Spleen (tissue), 11 donors: ENCODE results near the gene TRPM7. TPM values are rescaled to one million over a fixed set of nuclear protein-coding genes. Genes with fewer than 3 reads are reported as not detected.
"Not testable (repeated sequence)": the region's sequence is repeated elsewhere in the genome, so short reads cannot be mapped to it uniquely, and the experiment has no call there.

Source experiments
- DNase-seq: peaks from one replicate; pipeline ENCODE4 v3.0.0-alpha.2; 2020
- H3K27ac ChIP-seq, 8 donors: fragments of 200-600 bp; sonication (generic) in 7 of 8; 1 replicate in 4 of 8; 2 replicates in 4 of 8; pipeline versions ENCODE4 v1.5.0 to v1.8.0; 2016 to 2021; ENCODE audit warnings: inconsistent platforms in 4 of 8, mild to moderate bottlenecking in 4 of 8, moderate library complexity in 1 of 8
- H3K27me3 ChIP-seq, 7 donors: fragments of 200-600 bp; sonication (generic) in 6 of 7; replicated peaks in 1 of 7; 1 replicate in 4 of 7; 2 replicates in 3 of 7; pipeline versions ENCODE4 v1.5.0 to v1.8.0; 2016 to 2021; ENCODE audit warnings: inconsistent platforms in 3 of 7, mild to moderate bottlenecking in 1 of 7
- H3K36me3 ChIP-seq, 6 donors: fragments of 200-600 bp; sonication (generic) in 5 of 6; 1 replicate in 4 of 6; 2 replicates in 2 of 6; pipeline versions ENCODE4 v1.5.0 to v1.8.0; 2016 to 2021; ENCODE audit warnings: inconsistent platforms in 2 of 6
- H3K4me1 ChIP-seq, 6 donors: fragments of 200-600 bp; sonication (generic) in 5 of 6; 1 replicate in 3 of 6; 2 replicates in 3 of 6; pipeline versions ENCODE4 v1.5.0 to v1.8.0; 2016 to 2021; ENCODE audit warnings: inconsistent platforms in 3 of 6
- H3K4me3 ChIP-seq, 8 donors: fragments of 200-600 bp; sonication (generic) in 7 of 8; 1 replicate in 4 of 8; 2 replicates in 4 of 8; pipeline versions ENCODE4 v1.5.0 to v1.8.0; 2016 to 2021; ENCODE audit warnings: inconsistent platforms in 4 of 8, mild to moderate bottlenecking in 4 of 8, moderate library complexity in 2 of 8
- H3K9me3 ChIP-seq, 8 donors: fragments of 200-600 bp; sonication (generic) in 7 of 8; 1 replicate in 4 of 8; 2 replicates in 4 of 8; pipeline versions ENCODE4 v1.5.0 to v1.8.0; 2016 to 2021; ENCODE audit warnings: inconsistent platforms in 4 of 8
- POLR2A ChIP-seq, 3 donors: fragments of 450-650 bp; IDR thresholded peaks; one replicate each; pipeline ENCODE4 v1.5.1; 2017; ENCODE audit warnings: antibody characterized with exemption in 3 of 3, mild to moderate bottlenecking in 1 of 3
- POLR2AphosphoS5 ChIP-seq, 3 donors: sonication (generic); formaldehyde crosslinking; IDR thresholded peaks; one replicate each; pipeline ENCODE4 v1.5.1; 2017; ENCODE audit warnings: antibody characterized with exemption in 3 of 3
- WGBS, 5 donors: extraction: QIAGEN DNeasy Blood & Tissue Kit in 3 of 5; methylation state at CpG; one replicate each; pipeline versions ENCODE4 v1.1.5 to v1.1.7; 2013 to 2018; 5-methylcytosine and 5-hydroxymethylcytosine counted together
- intact Hi-C: fragments of 100-400 bp; cut with DNase I; formaldehyde crosslinking; loops from one replicate; pipeline ENCODE4 v1.15.0; 2023; ENCODE audit warnings: low total_unique reads
- polyA plus RNA-seq, 3 donors: library from polyadenylated mRNA; stranded (reverse); fragments of 200-250 nt; gene quantifications; one replicate each; pipeline ENCODE4 v1.2.1, GENCODE V29; 2013
- total RNA-seq, 7 donors: library from RNA; depleted of rRNA in 3 of 7; stranded (reverse); fragments of >200 nt in 3 of 7; fragmentation: NEBNext Ultra II Directional in 4 of 7; extraction: Animal tissue kit (Norgen Biotek cat#: 25700) in 4 of 7; gene quantifications; one replicate each; pipeline versions ENCODE4 v1.1.0 to v1.2.1, GENCODE V29; 2016 to 2021
- TF ChIP-seq, protein P1 (sequence below), 11 experiments: fragments of 200-600 bp in 7 of 11; fragments of 450-650 bp in 4 of 11; sonication (generic) in 4 of 11; IDR thresholded peaks in 8 of 11; conservative IDR thresholded peaks in 3 of 11; 1 replicate in 7 of 11; 2 replicates in 4 of 11; pipeline versions ENCODE4 v1.4.0 to v1.8.0; 2016 to 2021; ENCODE audit warnings: antibody characterized with exemption in 11 of 11, inconsistent platforms in 4 of 11, mild to moderate bottlenecking in 1 of 11
- donor health status: healthy with polysubstance abuse.
- donor health status: DM: no; HTN: no; CAD: no; lungs with moderate emphysema.
- donor health status: DM: no; HTN: no; CAD: no.
- donor health status: Bipolar disorder and iron deficiency.
- donor health status: healthy.
- donor health status: DM: no; HTN: no; CAD: no.
- donor health status: DM: yes; HTN: yes; CAD: no.

The TRPM7 gene
- total and polyA plus RNA-seq, 10 donors: 6.4 to 101 (median 46.7) TPM

DNA sequence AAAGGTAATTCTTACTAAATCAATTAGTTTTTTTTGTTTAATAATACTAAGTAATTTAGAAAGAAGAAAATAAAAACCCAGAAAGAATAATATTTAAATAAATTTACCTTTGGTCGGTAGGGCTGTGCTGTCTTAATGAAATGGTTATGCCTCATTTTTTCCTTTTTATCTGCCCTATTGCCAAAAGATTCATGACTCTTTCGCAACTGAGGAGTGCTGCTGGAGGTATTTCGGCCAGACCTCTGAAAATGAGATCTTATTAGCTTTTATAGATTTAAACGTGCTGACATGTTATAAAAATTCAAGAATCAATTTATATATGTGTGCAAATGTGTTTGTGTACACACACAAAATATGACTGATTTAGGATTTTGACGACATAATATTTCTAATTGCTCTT lies 73.0 kb downstream of the TRPM7 start:
- TF ChIP-seq POLR2A (IDR thresholded peaks at IDR 0.05) (no peak), POLR2AphosphoS5 (IDR thresholded peaks at IDR 0.05) (no peak)
- TF ChIP-seq, protein P1, sequence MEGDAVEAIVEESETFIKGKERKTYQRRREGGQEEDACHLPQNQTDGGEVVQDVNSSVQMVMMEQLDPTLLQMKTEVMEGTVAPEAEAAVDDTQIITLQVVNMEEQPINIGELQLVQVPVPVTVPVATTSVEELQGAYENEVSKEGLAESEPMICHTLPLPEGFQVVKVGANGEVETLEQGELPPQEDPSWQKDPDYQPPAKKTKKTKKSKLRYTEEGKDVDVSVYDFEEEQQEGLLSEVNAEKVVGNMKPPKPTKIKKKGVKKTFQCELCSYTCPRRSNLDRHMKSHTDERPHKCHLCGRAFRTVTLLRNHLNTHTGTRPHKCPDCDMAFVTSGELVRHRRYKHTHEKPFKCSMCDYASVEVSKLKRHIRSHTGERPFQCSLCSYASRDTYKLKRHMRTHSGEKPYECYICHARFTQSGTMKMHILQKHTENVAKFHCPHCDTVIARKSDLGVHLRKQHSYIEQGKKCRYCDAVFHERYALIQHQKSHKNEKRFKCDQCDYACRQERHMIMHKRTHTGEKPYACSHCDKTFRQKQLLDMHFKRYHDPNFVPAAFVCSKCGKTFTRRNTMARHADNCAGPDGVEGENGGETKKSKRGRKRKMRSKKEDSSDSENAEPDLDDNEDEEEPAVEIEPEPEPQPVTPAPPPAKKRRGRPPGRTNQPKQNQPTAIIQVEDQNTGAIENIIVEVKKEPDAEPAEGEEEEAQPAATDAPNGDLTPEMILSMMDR (IDR thresholded peaks at IDR 0.05 in 8 of 11, conservative IDR thresholded peaks at IDR 0.05 in 3 of 11): no peak
- Histone ChIP-seq H3K4me3 (no peak overlapping the region), H3K9me3 (no peaks in the 10 kb centered on the region), H3K27ac (no peak overlapping the region), H3K27me3 (no peaks in the 10 kb centered on the region), H3K4me1 (no peaks in the 10 kb centered on the region), H3K36me3 (peaks cover 6 to 100% (median 49%) of the 10 kb centered on the region in 6 donors)
- intact Hi-C loops: no loop called here
- 87 to 96% (median 90%) methylated on average over 5 of the region's 5 CpGs for WGBS, 5 donors
- DNase-seq: no peak

DNA sequence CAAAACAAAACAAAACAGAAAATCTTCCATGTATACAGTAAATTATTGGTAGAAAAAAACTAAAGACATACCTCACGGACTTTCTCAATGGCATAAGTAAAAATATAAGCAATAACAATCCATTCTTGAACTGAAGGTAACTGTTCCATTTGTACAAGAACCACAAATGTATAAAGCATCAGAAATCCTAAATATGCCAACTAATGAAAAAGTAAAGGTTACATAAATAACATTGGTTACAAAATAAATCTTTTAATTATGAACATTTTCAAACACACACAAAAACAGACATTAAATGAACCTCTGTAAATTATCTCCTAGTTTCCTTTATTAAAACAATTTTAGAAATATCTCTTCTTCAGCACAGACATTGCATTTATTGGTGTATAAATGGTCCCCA lies 79.5 kb downstream of the TRPM7 start:
- DNase-seq: no peak
- Histone ChIP-seq H3K4me3 (no peak overlapping the region), H3K36me3 (peaks cover 1 to 100% (median 74%) of the 10 kb centered on the region in 6 donors), H3K27me3 (no peaks in the 10 kb centered on the region), H3K9me3 (peaks cover 0 to 6% (median 0%) of the 10 kb centered on the region in 8 donors), H3K27ac (no peak overlapping the region), H3K4me1 (no peaks in the 10 kb centered on the region)
- 95 to 98% (median 97%) methylated on average over 1 of the region's 1 CpG for WGBS, 5 donors
- TF ChIP-seq, protein P1 (IDR thresholded peaks at IDR 0.05 in 8 of 11, conservative IDR thresholded peaks at IDR 0.05 in 3 of 11): no peak
- TF ChIP-seq POLR2AphosphoS5 (IDR thresholded peaks at IDR 0.05) (no peak), POLR2A (IDR thresholded peaks at IDR 0.05) (no peak)
- intact Hi-C loops: no loop called here

DNA sequence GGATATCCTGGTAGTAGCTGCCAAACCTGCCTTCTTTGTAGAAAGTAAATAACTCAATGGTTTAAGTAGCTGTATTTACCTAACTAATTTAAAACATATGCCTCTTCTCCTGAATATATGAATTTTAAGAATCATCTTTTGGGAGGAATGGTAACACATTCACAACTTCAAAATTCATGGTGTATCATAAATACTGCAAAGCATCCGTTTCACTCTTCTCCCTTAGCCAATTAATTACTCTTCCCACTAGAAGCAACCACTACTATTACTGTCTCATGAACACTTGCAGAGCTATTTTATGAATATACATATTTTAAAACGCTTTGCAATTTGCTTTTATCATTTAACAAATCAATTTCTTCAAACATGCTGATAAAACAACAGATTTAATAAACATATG lies 81.1 kb downstream of the TRPM7 start:
- intact Hi-C loops: no loop called here
- Histone ChIP-seq H3K36me3 (peaks cover 0 to 100% (median 66%) of the 10 kb centered on the region in 6 donors), H3K27me3 (no peaks in the 10 kb centered on the region), H3K4me3 (no peak overlapping the region), H3K27ac (no peak overlapping the region), H3K4me1 (no peaks in the 10 kb centered on the region), H3K9me3 (peaks cover 0 to 8% (median 0%) of the 10 kb centered on the region in 8 donors)
- 94 to 99% (median 96%) methylated on average over 2 of the region's 2 CpGs for WGBS, 5 donors
- no peak for DNase-seq
- no peak for TF ChIP-seq POLR2AphosphoS5 (IDR thresholded peaks at IDR 0.05)
- TF ChIP-seq, protein P1 (IDR thresholded peaks at IDR 0.05 in 8 of 11, conservative IDR thresholded peaks at IDR 0.05 in 3 of 11): no peak
- TF ChIP-seq POLR2A (IDR thresholded peaks at IDR 0.05): no peak

DNA sequence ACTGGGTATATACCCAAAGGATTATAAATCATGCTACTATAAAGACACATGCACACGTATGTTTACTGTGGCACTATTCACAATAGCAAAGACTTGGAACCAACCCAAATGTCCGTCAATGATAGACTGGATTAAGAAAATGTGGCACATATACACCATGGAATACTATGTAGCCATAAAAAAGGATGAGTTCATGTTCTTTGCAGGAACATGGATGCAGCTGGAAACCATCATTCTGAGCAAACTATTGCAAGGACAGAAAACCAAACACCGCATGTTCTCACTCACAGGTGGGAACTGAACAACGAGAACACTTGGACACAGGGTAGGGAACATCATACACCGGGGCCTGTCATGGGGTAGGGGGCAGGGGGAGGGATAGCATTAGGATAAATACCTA lies 84.6 kb downstream of the TRPM7 start:
- H3K4me3 ChIP-seq, intact Hi-C loops, H3K27me3 ChIP-seq, H3K4me1 ChIP-seq, H3K9me3 ChIP-seq, DNase-seq, H3K27ac ChIP-seq: not testable (repeated sequence)
- peaks cover 0 to 100% (median 56%) of the 10 kb centered on the region in 6 donors for H3K36me3 ChIP-seq
- 97 to 100% (median 99%) methylated on average over 3 to 5 of the region's 5 CpGs for WGBS, 5 donors

DNA sequence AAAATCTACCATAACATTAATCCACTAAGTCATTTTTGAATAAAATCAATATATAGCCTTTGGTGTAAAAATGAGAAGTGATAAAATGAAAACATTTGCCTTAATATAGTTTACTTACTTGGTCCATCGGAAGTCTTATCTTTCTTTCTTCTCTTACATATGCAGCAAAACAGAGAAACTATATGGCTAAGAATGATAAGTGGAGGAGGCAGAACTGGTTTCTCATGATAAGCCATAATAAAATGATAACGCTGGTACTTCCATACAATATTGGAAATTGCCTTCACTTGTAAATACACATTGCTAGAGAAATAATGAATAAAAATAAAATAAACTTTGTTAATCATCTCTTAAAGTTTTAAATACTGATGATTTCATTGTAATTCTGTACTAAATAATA lies 92.3 kb downstream of the TRPM7 start:
- intact Hi-C loops: loop anchor here (10.0 kb wide), 1 partner anchor 100 kb away; no protein-coding TSS in a partner anchor
- no peak for TF ChIP-seq POLR2A (IDR thresholded peaks at IDR 0.05)
- TF ChIP-seq, protein P1 (IDR thresholded peaks at IDR 0.05 in 8 of 11, conservative IDR thresholded peaks at IDR 0.05 in 3 of 11): no peak
- H3K4me3 ChIP-seq: no peak overlapping the region
- peaks cover 0 to 100% (median 78%) of the 10 kb centered on the region in 6 donors for H3K36me3 ChIP-seq
- no peak overlapping the region for H3K27ac ChIP-seq
- H3K9me3 ChIP-seq: no peaks in the 10 kb centered on the region
- WGBS, 5 donors: 93 to 100% (median 98%) methylated on average over 2 of the region's 2 CpGs
- H3K27me3 ChIP-seq: no peaks in the 10 kb centered on the region
- no peaks in the 10 kb centered on the region for H3K4me1 ChIP-seq
- DNase-seq: no peak
